ENCODE data around the gene ASIC2. TPM values are rescaled to one million over a fixed set of nuclear protein-coding genes. Genes with fewer than 3 reads are reported as not detected.
A peak's percentile ranks its signal among the peaks of the same experiment; 100 is the strongest.

ASIC2 gene
- total and polyA plus RNA-seq, 12 donors, result 0.29 to 1.5 (median 0.69) TPM

GRCh38 chr17:33322063-33322462, 29.0 kb upstream of the ASIC2 start:
- no peaks in the 10 kb centered on the region for H3K9me3 ChIP-seq (replicated peaks in 1 of 3)

GRCh38 chr17:33318241-33318640, 25.1 kb upstream of the ASIC2 start:
- H3K9me3 ChIP-seq (replicated peaks in 1 of 3), result no peaks in the 10 kb centered on the region
- 39 to 56% (median 51%) methylated on average over 3 of the region's 3 CpGs for WGBS, 4 donors
- no peak for DNase-seq
- intact Hi-C loops (cut with DNase I), result no loop called here
- no peaks in the 10 kb centered on the region for H3K4me1 ChIP-seq (replicated peaks in 1 of 2)
- no peak overlapping the region for H3K4me3 ChIP-seq
- no peak overlapping the region for H3K27ac ChIP-seq
- TF ChIP-seq POLR2A (IDR thresholded peaks at IDR 0.05) (no peak), CTCF (IDR thresholded peaks at IDR 0.05) (no peak)
- no peaks in the 10 kb centered on the region for H3K36me3 ChIP-seq (replicated peaks in 1 of 2)
- H3K27me3 ChIP-seq, result peaks cover 3% of the 10 kb centered on the region

More at GRCh38 chr17:33322063-33322462, 29.0 kb upstream of the ASIC2 start:
- Histone ChIP-seq H3K27me3 (no peaks in the 10 kb centered on the region), H3K36me3 (replicated peaks in 1 of 2) (no peaks in the 10 kb centered on the region), H3K27ac (no peak overlapping the region), H3K4me1 (replicated peaks in 1 of 2) (no peaks in the 10 kb centered on the region), H3K4me3 (no peak overlapping the region)
- TF ChIP-seq CTCF (IDR thresholded peaks at IDR 0.05) (no peak), POLR2A (IDR thresholded peaks at IDR 0.05) (no peak)
- 62 to 68% (median 63%) methylated on average over 6 of the region's 6 CpGs for WGBS, 4 donors
- no peak for DNase-seq
- intact Hi-C loops (cut with DNase I), result no loop called here

GRCh38 chr17:33316746-33317145, 23.7 kb upstream of the ASIC2 start:
- intact Hi-C loops (cut with DNase I), result no loop called here
- Histone ChIP-seq H3K36me3 (replicated peaks in 1 of 2) (no peaks in the 10 kb centered on the region), H3K4me3 (no peak overlapping the region), H3K4me1 (replicated peaks in 1 of 2) (no peaks in the 10 kb centered on the region), H3K27ac (no peak overlapping the region), H3K9me3 (replicated peaks in 1 of 3) (no peaks in the 10 kb centered on the region), H3K27me3 (peaks cover 3% of the 10 kb centered on the region)
- 82 to 89% (median 87%) methylated on average over 6 of the region's 6 CpGs for WGBS, 4 donors
- peak in 1 of 7 donors; percentile 56 for DNase-seq
- TF ChIP-seq POLR2A (IDR thresholded peaks at IDR 0.05) (no peak), CTCF (IDR thresholded peaks at IDR 0.05) (no peak)

GRCh38 chr17:33310296-33310695, 17.2 kb upstream of the ASIC2 start:
- WGBS, 4 donors, result 26 to 34% (median 28%) methylated on average over 2 of the region's 2 CpGs
- Histone ChIP-seq H3K27me3 (peaks cover 6% of the 10 kb centered on the region), H3K4me3 (no peak overlapping the region), H3K27ac (no peak overlapping the region), H3K36me3 (replicated peaks in 1 of 2) (no peaks in the 10 kb centered on the region), H3K9me3 (replicated peaks in 1 of 3) (no peaks in the 10 kb centered on the region), H3K4me1 (replicated peaks in 1 of 2) (no peaks in the 10 kb centered on the region)
- TF ChIP-seq POLR2A (IDR thresholded peaks at IDR 0.05) (no peak), CTCF (IDR thresholded peaks at IDR 0.05) (no peak)
- DNase-seq, result no peak
- intact Hi-C loops (cut with DNase I), result no loop called here
